HEK293 (cell line): Measurements from ENCODE around the gene METTL6.
"Not testable (repeated sequence)": the region's sequence is repeated elsewhere in the genome, so short reads cannot be mapped to it uniquely, and the experiment has no call there.

ENCODE experiments used
- CTCF ChIA-PET: fragments of 350-600 bp; formaldehyde crosslinking; extraction: SDS; loops from one replicate; lab custom pipeline; 2021; ENCODE audit warnings: antibody characterized with exemption; lab: Yijun Ruan, JAX
- POLR2A ChIA-PET: fragments of 300-600 bp; formaldehyde crosslinking; extraction: SDS; loops from one replicate; lab custom pipeline; 2020; ENCODE audit warnings: antibody characterized with exemption, inconsistent platforms; lab: Yijun Ruan, JAX
- H3K27ac ChIP-seq: fragments of 200-500 bp; sonication (Bioruptor generic); 2 replicates; pipeline ENCODE4 v1.5.1; 2014; ENCODE audit warnings: low read depth, low read length, control low read depth, inconsistent platforms; ENCODE audit errors: extremely low read depth
- H3K36me3 ChIP-seq, 2 experiments: fragments of 200-500 bp in 1 of 2; sonication (Bioruptor generic) in 1 of 2; 1 replicate in 1 of 2; 2 replicates in 1 of 2; pipeline ENCODE4 v1.5.1; 2014 to 2017; ENCODE audit warnings: inconsistent platforms in 2 of 2, low read length in 2 of 2; ENCODE audit not compliant: control insufficient read depth in 2 of 2, insufficient read depth in 1 of 2
- H3K4me1 ChIP-seq: fragments of 200-500 bp; sonication (Bioruptor generic); 2 replicates; pipeline ENCODE4 v1.5.1; 2014; ENCODE audit warnings: mild to moderate bottlenecking, low read length, inconsistent platforms; ENCODE audit not compliant: control insufficient read depth, insufficient read depth
- H3K4me3 ChIP-seq: 2 replicates; pipeline ENCODE4 v1.5.1; 2011; ENCODE audit warnings: low read depth, mild to moderate bottlenecking, control low read depth, low read length, moderate library complexity
- H3K9me3 ChIP-seq: fragments of 200-500 bp; sonication (Bioruptor generic); 2 replicates; pipeline ENCODE4 v1.5.1; 2014; ENCODE audit warnings: low read depth, low read length, inconsistent platforms; ENCODE audit not compliant: control insufficient read depth, insufficient read depth
- BCL6B ChIP-seq: fragments of 450-650 bp; formaldehyde crosslinking; IDR thresholded peaks from 2 replicates; pipeline ENCODE4 v1.5.1; 2017; ENCODE audit warnings: missing biosample characterization, missing genetic modification characterization
- KLF7 ChIP-seq: fragments of 450-650 bp; formaldehyde crosslinking; IDR thresholded peaks from 2 replicates; pipeline ENCODE4 v1.5.1; 2016; ENCODE audit warnings: missing biosample characterization, missing genetic modification characterization, borderline replicate concordance
- REST ChIP-seq: fragments of 450-650 bp; formaldehyde crosslinking; IDR thresholded peaks from 2 replicates; pipeline ENCODE4 v1.5.1; 2016; ENCODE audit warnings: missing biosample characterization, missing genetic modification characterization
- SCRT1 ChIP-seq: fragments of 450-650 bp; formaldehyde crosslinking; IDR thresholded peaks from 2 replicates; pipeline ENCODE4 v1.5.1; 2016; ENCODE audit warnings: missing biosample characterization, missing genetic modification characterization, borderline replicate concordance
- SP2 ChIP-seq: fragments of 450-650 bp; formaldehyde crosslinking; IDR thresholded peaks from 2 replicates; pipeline ENCODE4 v1.5.1; 2016; ENCODE audit warnings: missing biosample characterization, missing genetic modification characterization
- SP3 ChIP-seq: fragments of 450-650 bp; formaldehyde crosslinking; IDR thresholded peaks from 2 replicates; pipeline ENCODE4 v1.5.1; 2016; ENCODE audit warnings: missing biosample characterization, missing genetic modification characterization
- TCF7L2 ChIP-seq: IDR thresholded peaks from 2 replicates; pipeline ENCODE4 v1.6.1; 2011; ENCODE audit warnings: low read depth, mild to moderate bottlenecking, inconsistent platforms, low read length, moderate library complexity, borderline replicate concordance
- YY2 ChIP-seq: fragments of 450-650 bp; formaldehyde crosslinking; IDR thresholded peaks from 2 replicates; pipeline ENCODE4 v1.5.1; 2016; ENCODE audit warnings: missing biosample characterization, missing genetic modification characterization
- ZNF133 ChIP-seq: fragments of 450-650 bp; formaldehyde crosslinking; IDR thresholded peaks from 2 replicates; pipeline ENCODE4 v1.5.1; 2016; ENCODE audit warnings: missing biosample characterization, missing genetic modification characterization
- ZNF175 ChIP-seq: fragments of 450-650 bp; formaldehyde crosslinking; IDR thresholded peaks from 2 replicates; pipeline ENCODE4 v1.5.1; 2016; ENCODE audit warnings: missing biosample characterization, missing genetic modification characterization
- ZNF19 ChIP-seq: fragments of 450-650 bp; formaldehyde crosslinking; IDR thresholded peaks from 2 replicates; pipeline ENCODE4; 2016; ENCODE audit warnings: missing biosample characterization, missing genetic modification characterization, low read depth
- ZNF501 ChIP-seq: fragments of 450-650 bp; formaldehyde crosslinking; IDR thresholded peaks from 2 replicates; pipeline ENCODE4 v1.5.1; 2016; ENCODE audit warnings: missing biosample characterization, missing genetic modification characterization
- ZNF548 ChIP-seq: fragments of 450-650 bp; formaldehyde crosslinking; IDR thresholded peaks from 2 replicates; pipeline ENCODE4 v1.5.1; 2016; ENCODE audit warnings: missing biosample characterization, missing genetic modification characterization
- ZNF610 ChIP-seq: fragments of 450-650 bp; formaldehyde crosslinking; IDR thresholded peaks from 2 replicates; pipeline ENCODE4 v1.5.1; 2016; ENCODE audit warnings: missing biosample characterization, missing genetic modification characterization, borderline replicate concordance
- ZSCAN4 ChIP-seq: fragments of 450-650 bp; formaldehyde crosslinking; IDR thresholded peaks from 2 replicates; pipeline ENCODE4 v1.5.1; 2017; ENCODE audit warnings: missing biosample characterization, missing genetic modification characterization
- ZXDB ChIP-seq: fragments of 450-650 bp; formaldehyde crosslinking; IDR thresholded peaks from 2 replicates; pipeline ENCODE4 v1.5.1; 2016; ENCODE audit warnings: missing biosample characterization, missing genetic modification characterization
- TF ChIP-seq, protein P1 (sequence below): fragments of 450-650 bp; formaldehyde crosslinking; IDR thresholded peaks from 2 replicates; pipeline ENCODE4 v1.5.1; 2016; ENCODE audit warnings: missing biosample characterization, missing genetic modification characterization
- TF ChIP-seq, protein P2 (sequence below): fragments of 450-650 bp; formaldehyde crosslinking; IDR thresholded peaks from 2 replicates; pipeline ENCODE4 v1.5.1; 2016; ENCODE audit warnings: missing biosample characterization, missing genetic modification characterization
- TF ChIP-seq, protein P3 (sequence below): fragments of 450-650 bp; formaldehyde crosslinking; optimal IDR thresholded peaks from 2 replicates; pipeline ENCODE3; 2016; ENCODE audit warnings: missing biosample characterization, mild to moderate bottlenecking, missing genetic modification characterization

METTL6 gene

GRCh38 chr3:15385901-15386653 is 41.3 kb downstream of the METTL6 start (continued):
- TF ChIP-seq, protein P1, sequence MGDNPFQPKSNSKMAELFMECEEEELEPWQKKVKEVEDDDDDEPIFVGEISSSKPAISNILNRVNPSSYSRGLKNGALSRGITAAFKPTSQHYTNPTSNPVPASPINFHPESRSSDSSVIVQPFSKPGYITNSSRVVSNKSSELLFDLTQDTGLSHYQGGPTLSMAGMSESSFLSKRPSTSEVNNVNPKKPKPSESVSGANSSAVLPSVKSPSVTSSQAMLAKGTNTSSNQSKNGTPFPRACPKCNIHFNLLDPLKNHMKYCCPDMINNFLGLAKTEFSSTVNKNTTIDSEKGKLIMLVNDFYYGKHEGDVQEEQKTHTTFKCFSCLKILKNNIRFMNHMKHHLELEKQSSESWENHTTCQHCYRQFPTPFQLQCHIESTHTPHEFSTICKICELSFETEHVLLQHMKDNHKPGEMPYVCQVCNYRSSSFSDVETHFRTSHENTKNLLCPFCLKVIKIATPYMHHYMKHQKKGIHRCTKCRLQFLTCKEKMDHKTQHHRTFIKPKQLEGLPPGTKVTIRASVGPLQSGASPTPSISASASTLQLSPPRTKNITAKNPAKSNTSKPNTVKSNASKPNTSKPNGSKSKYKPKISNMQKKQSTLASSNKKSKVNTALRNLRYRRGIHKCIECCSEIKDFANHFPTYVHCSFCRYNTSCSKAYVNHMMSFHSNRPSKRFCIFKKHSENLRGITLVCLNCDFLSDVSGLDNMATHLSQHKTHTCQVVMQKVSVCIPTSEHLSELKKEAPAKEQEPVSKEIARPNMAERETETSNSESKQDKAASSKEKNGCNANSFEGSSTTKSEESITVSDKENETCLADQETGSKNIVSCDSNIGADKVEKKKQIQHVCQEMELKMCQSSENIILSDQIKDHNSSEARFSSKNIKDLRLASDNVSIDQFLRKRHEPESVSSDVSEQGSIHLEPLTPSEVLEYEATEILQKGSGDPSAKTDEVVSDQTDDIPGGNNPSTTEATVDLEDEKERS: peak; percentile 94
- no peak for TF ChIP-seq YY2 (tag by site-specific recombination)
- no peak for TF ChIP-seq TCF7L2
- no peak for TF ChIP-seq ZSCAN4 (tag by site-specific recombination)

GRCh38 chr3:15385238-15385695 is 42.1 kb downstream of the METTL6 start:
- H3K4me3 ChIP-seq, POLR2A ChIA-PET, H3K27ac ChIP-seq, H3K9me3 ChIP-seq, H3K4me1 ChIP-seq, H3K36me3 ChIP-seq: not testable (repeated sequence)
- TF ChIP-seq SCRT1 (tag by site-specific recombination): 0 out of 2 replicates have a peak, but pooled peaks have one; percentile 34
- CTCF ChIA-PET: interaction anchor here (0.7 to 3.0 kb wide), 5 partner anchors 20 to 647 kb away, joined by 3 to 18 read pairs (median 4); partner anchors contain the start of gene SH3BP5

GRCh38 chr3:15384510-15385237 is 42.7 kb downstream of the METTL6 start:
- no peaks in the 10 kb centered on the region for H3K9me3 ChIP-seq
- POLR2A ChIA-PET: no interaction called here

More at GRCh38 chr3:15384510-15385237, 42.7 kb downstream of the METTL6 start:
- no peaks in the 10 kb centered on the region for H3K36me3 ChIP-seq
- TF ChIP-seq ZNF548 (tag by site-specific recombination) (no peak), SP3 (tag by site-specific recombination) (no peak), ZNF501 (no peak), ZNF133 (tag by site-specific recombination) (no peak), REST (tag by site-specific recombination) (no peak), ZNF19 (tag by site-specific recombination) (no peak), KLF7 (tag by site-specific recombination) (no peak), ZNF175 (no peak), ZNF610 (tag by site-specific recombination) (no peak), BCL6B (tag by site-specific recombination) (no peak), ZXDB (tag by site-specific recombination) (no peak), SP2 (tag by site-specific recombination) (no peak)
- TF ChIP-seq, protein P2, sequence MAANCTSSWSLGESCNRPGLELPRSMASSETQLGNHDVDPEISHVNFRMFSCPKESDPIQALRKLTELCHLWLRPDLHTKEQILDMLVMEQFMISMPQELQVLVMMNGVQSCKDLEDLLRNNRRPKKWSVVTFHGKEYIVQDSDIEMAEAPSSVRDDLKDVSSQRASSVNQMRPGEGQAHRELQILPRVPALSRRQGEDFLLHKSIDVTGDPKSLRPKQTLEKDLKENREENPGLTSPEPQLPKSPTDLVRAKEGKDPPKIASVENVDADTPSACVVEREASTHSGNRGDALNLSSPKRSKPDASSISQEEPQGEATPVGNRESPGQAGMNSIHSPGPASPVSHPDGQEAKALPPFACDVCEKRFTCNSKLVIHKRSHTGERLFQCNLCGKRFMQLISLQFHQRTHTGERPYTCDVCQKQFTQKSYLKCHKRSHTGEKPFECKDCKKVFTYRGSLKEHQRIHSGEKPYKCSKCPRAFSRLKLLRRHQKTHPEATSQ (tag by site-specific recombination): no peak
- TF ChIP-seq, protein P3, sequence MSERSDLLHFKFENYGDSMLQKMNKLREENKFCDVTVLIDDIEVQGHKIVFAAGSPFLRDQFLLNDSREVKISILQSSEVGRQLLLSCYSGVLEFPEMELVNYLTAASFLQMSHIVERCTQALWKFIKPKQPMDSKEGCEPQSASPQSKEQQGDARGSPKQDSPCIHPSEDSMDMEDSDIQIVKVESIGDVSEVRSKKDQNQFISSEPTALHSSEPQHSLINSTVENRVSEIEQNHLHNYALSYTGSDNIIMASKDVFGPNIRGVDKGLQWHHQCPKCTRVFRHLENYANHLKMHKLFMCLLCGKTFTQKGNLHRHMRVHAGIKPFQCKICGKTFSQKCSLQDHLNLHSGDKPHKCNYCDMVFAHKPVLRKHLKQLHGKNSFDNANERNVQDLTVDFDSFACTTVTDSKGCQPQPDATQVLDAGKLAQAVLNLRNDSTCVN (tag by site-specific recombination): no peak
- H3K4me1 ChIP-seq: no peaks in the 10 kb centered on the region
- CTCF ChIA-PET: interaction anchor here (0.6 to 3.0 kb wide), 7 partner anchors 21 to 646 kb away, joined by 3 to 18 read pairs (median 3); partner anchors contain the start of gene SH3BP5
- H3K27ac ChIP-seq: no peak overlapping the region
- no peak overlapping the region for H3K4me3 ChIP-seq
